GM08714 (cell line): ENCODE measurements around the gene MRPL21.

Experiments
- H3K4me3 ChIP-seq: fragments of 200-500 bp; sonication (Bioruptor generic); 2 replicates; pipeline ENCODE4 v1.5.1; 2014; ENCODE audit warnings: mild to moderate bottlenecking, low read length, inconsistent platforms
- ZNF274 ChIP-seq: IDR thresholded peaks from 2 replicates; pipeline ENCODE4 v1.6.1; 2012; ENCODE audit warnings: mild to moderate bottlenecking, low read depth, low read length

The MRPL21 gene

DNA sequence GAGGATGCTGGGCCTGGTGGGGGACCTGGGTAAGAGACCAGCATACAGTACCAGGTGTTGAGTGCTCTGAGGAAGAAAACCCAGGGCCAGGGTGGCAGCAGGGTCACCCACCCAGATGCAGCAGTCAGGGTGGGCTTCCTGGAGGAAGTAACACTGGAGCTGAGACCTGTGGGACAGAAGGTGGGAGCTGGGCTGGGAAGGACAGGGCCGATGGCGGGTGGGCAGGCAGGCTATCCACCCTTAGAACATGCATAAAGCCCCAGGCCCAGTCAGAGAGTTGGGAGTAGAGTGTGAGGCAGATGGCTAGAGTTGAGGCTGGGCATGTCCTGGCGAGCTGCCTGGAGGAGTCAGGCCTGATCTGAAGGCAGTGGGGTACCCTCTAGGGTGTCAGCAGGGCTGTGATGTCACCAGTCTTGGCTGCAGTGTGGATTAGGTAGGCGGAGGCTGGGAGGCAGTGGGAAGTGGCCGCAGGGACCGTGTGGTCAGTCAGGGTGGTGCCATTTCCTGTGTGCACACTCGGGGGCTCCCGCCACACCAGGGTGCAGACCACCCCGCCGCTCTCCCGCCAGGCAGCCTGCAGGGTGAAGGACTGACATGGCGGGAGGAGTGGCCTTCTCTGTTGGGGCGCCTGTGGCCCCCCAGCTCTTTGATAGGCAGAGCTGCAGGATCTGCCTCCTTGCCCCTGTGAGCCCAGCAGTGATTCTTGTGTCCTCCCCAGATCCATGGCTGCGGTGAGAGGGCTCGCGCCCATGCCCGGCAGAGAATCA lies 35.4 kb upstream of the MRPL21 start:
- no peak overlapping the region for H3K4me3 ChIP-seq
- no peak for TF ChIP-seq ZNF274

DNA sequence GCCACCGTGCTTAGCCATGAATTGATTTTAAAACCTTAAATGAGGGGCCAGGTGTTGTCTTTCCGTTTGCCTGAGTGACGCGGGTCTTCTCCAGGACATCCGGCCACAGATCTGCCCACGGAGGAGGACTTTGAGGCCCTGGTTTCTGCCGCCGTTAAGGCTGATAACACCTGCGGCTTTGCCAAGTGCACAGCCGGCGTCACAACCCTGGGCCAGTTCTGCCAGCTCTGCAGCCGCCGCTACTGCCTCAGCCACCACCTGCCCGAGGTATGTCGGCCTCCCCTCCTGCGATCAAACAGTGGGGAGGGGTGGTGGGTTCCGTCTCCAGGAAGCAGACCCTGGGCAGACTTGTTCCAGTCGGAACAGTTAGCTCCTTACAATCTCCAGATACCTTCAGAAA lies 34.5 kb upstream of the MRPL21 start:
- H3K4me3 ChIP-seq = no peak overlapping the region
- no peak for TF ChIP-seq ZNF274

DNA sequence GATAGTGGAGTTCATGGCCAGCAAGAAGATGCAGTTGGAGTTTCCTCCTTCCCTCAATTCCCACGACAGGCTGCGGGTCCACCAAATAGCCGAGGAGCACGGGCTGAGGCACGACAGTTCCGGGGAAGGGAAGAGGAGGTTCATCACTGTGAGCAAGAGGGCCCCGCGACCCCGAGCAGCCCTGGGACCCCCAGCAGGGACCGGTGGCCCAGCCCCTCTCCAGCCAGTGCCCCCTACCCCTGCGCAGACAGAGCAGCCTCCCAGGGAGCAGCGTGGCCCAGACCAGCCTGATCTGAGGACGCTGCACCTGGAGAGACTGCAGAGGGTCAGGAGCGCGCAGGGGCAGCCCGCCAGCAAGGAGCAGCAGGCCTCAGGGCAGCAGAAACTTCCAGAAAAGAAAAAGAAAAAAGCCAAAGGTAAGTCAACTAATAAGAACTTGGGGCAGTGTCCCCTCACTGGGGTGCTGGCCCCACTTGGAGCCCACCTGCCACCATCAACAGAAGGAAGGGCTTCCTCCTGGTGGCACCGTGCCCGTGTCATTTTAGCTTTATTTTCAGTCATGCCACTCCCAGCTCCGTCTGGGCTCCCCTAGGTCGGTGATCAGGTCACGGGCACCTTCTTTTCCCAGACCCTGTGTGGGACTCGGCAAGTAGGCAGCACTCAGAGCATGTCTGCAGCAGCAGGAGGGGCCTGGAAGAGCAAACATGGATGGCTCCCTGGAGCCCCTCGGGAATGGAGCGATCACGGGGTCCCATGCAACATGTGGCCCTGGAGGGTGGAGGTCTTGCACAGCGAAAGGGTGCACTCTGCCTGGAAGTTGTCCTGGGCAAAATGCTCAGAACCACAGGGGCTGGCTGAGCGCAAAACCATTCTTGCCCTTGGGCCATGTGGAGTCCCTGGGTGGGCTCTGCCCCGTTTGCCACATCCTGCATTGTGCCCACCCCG lies 33.3 kb upstream of the MRPL21 start:
- H3K4me3 ChIP-seq = no peak overlapping the region
- no peak for TF ChIP-seq ZNF274

DNA sequence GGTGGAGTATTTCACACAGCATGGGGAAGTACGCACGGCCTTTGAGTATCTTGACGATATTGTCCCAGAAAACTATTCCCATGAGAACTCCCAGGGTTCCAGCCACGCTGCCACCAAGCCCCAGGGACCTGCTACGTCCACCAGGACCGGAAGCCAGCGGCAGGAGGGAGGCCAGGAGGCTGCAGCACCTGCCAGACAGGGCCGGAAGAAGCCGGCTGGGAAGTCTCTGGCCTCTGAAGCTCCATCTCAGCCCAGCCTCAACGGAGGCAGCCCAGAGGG lies 32.7 kb upstream of the MRPL21 start:
- H3K4me3 ChIP-seq = no peak overlapping the region
- no peak for TF ChIP-seq ZNF274

DNA sequence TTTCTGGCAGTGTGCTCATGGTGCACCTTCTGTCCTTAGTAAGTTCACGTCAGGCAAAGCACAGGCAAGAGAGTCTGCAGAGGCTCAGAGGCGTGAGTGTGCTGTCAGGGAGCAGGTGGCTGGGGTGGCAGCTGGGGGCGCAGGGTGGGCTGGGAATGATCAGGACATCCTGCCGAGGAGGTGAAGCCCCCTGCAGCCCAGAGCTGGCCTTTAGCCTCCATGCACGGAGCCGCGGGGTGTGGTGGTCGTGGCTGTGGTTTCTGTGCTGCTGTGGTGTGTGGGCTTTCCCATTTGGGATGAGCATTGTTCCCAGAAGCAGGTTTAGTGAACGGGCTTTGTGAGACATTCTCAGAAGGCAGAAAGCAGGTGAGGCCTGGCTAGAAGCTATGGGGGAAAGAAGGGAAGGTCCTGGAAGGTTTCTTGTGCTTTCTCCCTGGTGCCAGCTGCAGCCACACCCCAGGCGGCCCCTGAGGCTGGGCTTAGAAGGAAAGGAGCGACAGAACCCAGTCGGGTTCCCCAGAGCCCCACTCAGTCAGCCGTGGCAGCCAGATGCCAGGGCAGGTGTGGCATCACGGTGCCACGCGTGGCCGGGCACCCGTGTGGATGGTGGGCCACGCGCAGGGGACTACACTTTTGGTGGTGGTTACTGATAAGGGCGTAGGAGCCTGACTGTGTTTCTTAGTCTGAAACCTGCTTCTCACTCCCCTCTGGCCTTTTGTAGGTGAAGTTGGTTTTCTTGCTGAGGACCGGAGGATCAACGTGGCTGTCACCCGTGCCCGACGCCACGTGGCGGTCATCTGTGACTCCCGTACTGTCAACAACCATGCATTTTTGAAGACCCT lies 32.1 kb upstream of the MRPL21 start:
- TF ChIP-seq ZNF274 = no peak
- no peak overlapping the region for H3K4me3 ChIP-seq

DNA sequence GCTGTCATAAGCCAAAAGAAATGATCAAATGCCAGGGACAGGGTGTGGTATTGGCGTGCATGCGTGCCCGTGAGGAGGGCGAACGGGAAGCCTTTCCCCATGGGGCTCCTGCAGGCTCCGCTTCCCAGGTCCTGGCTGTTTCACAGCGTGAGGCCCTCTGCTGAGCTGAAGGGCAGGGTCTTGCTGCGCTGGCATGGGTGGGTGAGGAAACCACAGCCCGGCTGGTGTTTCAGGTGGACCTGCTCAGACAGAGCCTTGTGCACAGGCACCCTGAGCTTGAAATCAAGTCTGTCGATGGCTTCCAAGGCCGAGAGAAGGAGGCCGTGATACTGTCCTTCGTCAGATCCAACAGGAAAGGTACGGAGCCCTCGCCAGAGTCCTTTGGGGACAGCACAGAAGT lies 31.4 kb upstream of the MRPL21 start:
- H3K4me3 ChIP-seq = no peak overlapping the region
- TF ChIP-seq ZNF274 = no peak

DNA sequence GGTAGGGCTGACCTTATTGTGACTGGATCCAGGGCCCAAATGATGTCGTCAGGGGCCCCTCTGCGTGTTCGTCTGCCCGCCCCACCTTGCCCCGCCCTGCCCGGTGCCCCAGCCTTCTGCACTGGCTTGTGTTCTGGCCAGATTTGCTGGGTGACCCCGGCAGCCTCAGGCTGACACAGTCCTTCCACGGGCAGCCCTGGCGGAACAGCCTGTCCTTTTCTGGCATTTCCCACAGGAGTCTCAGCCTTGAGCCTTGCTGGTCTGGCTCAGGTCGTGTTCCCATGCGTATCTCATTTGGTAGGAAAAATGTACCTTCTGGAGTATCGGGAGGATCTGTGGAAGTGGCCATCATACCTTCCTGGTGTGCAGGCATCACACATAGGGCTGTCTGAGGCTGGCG lies 31.0 kb upstream of the MRPL21 start:
- no peak overlapping the region for H3K4me3 ChIP-seq
- no peak for TF ChIP-seq ZNF274

DNA sequence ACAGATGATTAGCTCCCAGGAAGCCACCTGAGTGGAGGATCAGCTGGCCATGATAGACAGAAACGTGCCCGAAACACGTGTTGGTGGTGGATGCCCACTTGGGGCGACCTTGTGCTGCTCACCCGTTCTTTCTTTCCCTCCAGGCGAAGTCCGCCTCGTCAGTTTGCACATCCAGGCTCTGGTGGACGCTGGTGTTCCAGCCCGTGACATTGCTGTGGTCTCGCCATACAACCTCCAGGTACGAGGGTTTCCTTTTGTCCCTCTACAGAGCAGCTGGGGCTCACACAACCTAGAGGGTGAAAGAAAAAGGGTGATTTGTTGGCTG lies 30.7 kb upstream of the MRPL21 start:
- TF ChIP-seq ZNF274 = no peak
- H3K4me3 ChIP-seq = no peak overlapping the region

DNA sequence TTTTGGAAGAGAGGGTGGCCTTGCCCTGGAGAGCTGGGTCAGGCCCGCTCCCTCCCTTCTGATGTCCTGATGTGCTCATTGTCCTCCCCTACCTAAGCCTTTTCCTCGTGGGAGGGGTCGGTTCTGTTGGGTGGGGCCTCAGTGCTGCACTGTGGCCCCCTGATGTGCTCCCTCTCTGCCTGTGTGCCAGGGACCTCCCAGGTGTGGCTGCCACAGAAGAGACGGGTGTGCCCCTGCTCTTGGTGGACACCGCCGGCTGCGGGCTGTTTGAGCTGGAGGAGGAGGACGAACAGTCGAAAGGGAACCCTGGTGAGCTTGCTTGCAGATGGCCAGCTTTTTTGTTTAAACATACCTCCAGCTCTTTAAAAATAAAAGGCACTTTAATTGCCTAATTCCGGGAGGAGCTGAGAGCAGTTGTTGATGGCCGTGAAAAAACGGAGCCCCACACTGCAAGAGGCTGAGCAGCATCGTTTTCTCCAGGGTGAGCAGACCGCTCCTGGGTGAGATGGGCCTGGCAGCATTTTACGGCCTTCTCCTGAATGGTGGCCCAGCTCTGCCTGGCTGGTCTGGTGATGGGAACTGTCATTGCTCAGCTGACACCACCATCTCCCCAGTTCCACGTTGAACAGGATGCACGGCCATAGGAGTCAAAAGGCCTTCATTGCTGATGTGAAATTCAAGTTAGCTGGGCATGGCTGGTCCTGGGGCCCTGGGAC lies 30.1 kb upstream of the MRPL21 start:
- TF ChIP-seq ZNF274 = no peak
- no peak overlapping the region for H3K4me3 ChIP-seq

DNA sequence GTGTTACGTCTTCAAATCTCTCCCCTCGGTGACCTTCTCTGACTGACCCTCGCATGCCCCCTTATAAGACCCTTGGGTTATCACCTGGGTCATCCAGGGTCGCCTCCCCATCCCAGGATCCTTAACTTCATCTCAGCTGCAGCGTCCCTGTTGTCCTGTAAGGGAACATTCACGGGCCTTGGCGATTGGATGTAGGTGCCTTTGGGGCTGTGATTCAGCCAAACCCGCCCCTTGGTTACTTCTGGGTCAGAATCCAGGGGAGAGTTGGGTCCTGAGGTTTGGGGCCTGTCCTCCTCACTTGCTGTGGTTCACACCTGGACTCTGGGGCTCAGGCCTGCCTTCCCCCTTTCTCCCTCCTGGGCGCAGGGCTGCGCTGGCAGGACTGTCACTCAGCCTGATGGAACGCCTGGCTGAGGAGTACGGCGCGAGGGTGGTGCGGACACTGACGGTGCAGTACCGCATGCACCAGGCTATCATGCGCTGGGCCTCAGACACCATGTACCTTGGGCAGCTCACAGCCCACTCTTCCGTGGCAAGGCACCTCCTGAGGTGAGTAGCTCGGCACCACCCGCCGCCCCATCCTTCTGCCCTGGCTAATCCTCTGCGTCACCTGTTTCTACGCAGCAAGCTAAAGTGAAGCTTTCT lies 29.4 kb upstream of the MRPL21 start:
- no peak for TF ChIP-seq ZNF274
- H3K4me3 ChIP-seq = no peak overlapping the region

DNA sequence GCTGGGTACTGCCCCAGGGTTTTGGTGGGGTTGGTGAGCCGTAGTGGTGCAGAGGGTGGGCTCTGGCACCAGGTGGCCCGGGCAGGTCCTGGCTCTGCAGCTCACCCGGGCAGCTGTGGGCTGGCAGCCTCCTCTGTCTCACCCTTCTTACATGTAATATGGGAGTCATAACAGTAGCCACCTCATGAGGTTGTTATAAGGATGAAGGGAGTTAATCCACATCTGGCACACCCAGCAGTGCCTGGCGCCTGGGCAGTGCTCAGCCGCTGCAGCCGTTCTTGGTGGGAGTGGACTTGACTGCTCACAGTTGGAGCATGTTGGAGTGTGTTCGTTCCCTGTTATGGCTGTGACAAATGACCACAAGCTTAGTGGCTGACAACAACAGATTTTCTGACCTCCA lies 28.7 kb upstream of the MRPL21 start:
- TF ChIP-seq ZNF274 = no peak
- H3K4me3 ChIP-seq = no peak overlapping the region

DNA sequence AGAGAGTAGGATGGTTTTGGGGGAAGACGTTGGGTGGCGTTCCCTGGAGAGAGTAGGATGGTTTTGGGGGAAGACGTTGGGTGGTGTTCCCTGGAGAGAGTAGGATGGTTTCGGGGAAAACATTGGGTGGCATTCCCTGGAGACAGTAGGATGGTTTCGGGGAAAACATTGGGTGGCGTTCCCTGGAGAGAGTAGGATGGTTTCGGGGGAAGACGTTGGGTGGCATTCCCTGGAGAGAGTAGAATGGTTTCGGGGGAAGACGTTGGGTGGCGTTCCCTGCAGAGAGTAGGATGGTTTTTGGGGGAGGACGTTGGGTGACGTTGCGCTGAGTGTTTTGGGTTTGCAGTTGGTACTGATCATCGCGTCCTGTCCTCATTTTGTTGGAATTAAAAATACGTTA lies 28.3 kb upstream of the MRPL21 start:
- no peak for TF ChIP-seq ZNF274
- H3K4me3 ChIP-seq = no peak overlapping the region

DNA sequence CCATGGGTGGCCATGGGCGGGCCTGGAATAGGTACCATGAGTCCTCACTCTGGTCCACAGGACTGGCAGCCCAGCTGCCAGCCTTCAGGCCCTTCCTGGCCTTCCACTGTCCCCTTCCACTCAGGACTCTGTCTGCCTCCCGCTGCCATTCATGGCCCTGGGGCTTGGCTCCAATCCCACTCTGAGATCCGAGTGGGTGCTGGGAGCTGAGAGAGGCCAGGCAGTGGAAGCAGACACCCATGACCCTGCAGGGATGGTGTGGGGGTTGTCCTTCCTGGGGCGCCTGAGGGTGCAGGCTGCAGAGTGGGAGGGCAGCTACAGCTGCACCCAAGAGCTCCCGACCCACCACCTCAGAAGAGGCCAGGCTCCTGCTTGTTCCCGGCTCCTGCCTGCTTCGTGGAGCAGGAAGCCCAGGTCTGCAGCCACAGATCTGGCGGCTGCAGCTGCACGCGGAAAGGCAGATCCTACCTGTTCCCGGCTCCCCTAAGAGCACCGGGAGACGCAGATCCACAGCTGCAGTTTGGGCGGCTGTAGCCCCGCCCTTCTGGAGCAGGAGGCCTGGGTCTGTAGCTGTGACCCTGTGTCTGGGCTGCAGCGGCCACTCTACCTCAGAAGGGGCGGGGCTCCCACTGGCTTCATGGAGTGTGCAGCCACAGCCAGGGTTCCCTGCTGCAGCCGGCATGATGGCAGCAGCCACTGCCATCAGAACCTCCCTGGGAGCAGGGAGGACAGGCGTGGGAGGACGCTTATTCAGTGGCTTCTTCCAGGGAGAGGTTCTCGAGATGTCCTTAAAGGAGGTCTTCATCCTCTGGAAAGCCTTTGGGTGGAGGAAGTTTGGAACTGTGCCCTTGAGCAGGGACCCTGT lies 27.6 kb upstream of the MRPL21 start:
- H3K4me3 ChIP-seq = no peak overlapping the region
- TF ChIP-seq ZNF274 = no peak
